ENCODE results near the gene SLC25A34. TPM values are rescaled to one million over a fixed set of nuclear protein-coding genes. Genes with fewer than 3 reads are reported as not detected.

SLC25A34 gene
- total RNA-seq, 1 donor from 2014 or later: 3.0 TPM

DNA sequence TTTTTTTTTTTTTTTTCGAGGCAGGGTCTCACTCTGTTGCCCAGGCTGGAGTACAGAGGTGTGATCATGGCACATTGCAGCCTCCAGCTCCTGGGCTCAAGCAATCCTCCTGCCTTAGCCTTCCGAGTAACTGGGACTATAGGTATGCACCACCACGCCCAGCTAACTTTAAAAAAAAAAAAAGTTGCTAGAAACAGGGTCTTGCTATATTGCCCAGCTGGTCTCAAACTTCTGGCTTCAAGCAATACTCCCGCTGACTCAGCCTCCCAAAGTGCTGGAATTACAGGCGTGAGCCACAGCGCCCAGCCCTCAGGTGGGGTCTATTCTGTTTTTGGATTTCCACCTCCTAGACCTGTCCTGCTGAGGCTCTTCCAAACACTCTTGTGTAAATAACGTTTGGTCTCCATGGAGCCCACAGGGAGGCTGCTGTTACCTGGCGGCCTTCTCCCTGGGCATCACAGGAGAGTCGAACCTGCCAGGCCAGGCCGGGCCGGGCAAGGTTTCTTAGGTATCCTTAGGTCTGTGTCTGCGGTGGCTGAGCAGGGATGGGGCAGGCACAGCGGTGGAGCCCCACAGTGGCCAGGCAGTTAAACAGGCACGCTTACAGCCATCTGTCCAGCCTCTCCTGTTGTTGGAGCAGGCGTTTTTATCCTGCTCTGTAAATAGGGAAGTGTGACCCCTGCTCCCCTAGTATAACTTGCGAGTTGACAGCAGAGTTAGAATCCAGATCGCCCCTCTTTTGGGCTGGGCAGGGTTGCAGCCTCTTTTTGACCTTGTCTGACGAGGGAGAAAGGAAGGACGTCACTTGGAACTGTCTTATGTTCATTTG lies 33.1 kb upstream of the SLC25A34 start:
- DNase-seq (no peak), ATAC-seq (peak; percentile 32)
- Histone ChIP-seq H3K4me1 (peaks cover 69% of the 10 kb centered on the region), H3K36me3 (peaks cover 5% of the 10 kb centered on the region), H3K27ac (peak overlapping the region; percentile 87), H3K4me3 (no peak overlapping the region), H3K27me3 (no peaks in the 10 kb centered on the region), H3K9me3 (no peaks in the 10 kb centered on the region)
- intact Hi-C loops (cut with DNase I): no loop called here
- TF ChIP-seq, protein P1, sequence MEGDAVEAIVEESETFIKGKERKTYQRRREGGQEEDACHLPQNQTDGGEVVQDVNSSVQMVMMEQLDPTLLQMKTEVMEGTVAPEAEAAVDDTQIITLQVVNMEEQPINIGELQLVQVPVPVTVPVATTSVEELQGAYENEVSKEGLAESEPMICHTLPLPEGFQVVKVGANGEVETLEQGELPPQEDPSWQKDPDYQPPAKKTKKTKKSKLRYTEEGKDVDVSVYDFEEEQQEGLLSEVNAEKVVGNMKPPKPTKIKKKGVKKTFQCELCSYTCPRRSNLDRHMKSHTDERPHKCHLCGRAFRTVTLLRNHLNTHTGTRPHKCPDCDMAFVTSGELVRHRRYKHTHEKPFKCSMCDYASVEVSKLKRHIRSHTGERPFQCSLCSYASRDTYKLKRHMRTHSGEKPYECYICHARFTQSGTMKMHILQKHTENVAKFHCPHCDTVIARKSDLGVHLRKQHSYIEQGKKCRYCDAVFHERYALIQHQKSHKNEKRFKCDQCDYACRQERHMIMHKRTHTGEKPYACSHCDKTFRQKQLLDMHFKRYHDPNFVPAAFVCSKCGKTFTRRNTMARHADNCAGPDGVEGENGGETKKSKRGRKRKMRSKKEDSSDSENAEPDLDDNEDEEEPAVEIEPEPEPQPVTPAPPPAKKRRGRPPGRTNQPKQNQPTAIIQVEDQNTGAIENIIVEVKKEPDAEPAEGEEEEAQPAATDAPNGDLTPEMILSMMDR (IDR thresholded peaks at IDR 0.05): peak; percentile 30

DNA sequence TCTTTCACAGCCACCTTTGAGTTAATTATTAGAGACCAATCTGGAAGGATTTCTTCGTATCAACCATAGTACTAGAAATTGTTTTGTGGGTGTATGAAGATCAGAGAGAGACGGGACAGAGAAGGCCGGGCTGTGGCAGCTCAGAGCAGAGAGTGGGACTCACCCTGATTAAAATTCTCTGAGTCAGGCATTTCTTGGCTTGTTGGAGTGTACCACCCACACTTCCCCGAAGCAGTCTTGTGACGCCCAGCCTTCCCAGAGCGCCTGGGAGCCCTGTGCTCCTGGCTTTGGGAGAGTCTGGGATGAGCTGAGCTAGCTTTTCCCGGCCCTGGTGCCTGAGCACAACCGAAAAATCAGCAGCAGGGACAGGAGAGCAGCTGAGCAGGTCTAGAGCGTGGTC lies 32.5 kb upstream of the SLC25A34 start:
- ATAC-seq (peak; percentile 82), DNase-seq (peak; percentile 80)
- TF ChIP-seq, protein P1 (IDR thresholded peaks at IDR 0.05): no peak
- Histone ChIP-seq H3K27ac (peak overlapping the region; percentile 87), H3K27me3 (no peaks in the 10 kb centered on the region), H3K36me3 (peaks cover 5% of the 10 kb centered on the region), H3K4me1 (peaks cover 68% of the 10 kb centered on the region), H3K4me3 (no peak overlapping the region), H3K9me3 (no peaks in the 10 kb centered on the region)
- intact Hi-C loops (cut with DNase I): no loop called here

DNA sequence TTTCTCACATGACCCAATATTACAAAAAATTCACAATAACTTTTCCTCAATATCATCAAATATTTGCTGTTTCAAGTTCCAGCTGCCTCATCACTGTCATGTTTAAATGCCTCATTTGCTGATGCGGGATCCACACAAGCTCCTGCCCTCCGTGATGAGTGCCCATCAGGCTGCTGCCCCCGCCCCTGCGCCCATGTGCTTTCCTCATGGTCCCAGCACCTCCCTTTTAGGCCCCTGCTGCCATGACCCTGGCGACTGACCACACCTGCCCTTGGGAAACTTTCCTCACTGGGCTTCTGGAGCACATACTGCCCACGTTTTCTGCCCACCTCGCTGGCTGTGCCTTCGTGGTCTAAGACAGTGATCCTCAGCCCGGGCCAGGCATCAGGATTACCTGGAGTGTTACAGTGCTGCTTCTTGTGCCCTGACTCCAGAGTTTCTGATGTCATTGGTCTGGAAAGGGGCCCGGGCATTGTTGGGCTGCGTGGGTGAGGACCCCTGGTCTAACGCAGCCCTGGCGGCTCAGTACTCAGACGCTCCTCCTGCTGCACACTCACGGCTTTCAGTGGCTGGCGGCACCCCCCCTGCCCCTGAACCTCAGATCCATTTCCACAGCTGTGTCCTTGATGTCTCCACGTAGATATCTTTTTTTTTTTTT lies 31.4 kb upstream of the SLC25A34 start:
- Histone ChIP-seq H3K36me3 (peaks cover 5% of the 10 kb centered on the region), H3K4me1 (peaks cover 79% of the 10 kb centered on the region), H3K27me3 (no peaks in the 10 kb centered on the region), H3K27ac (peak overlapping the region; percentile 87), H3K9me3 (no peaks in the 10 kb centered on the region), H3K4me3 (no peak overlapping the region)
- DNase-seq (no peak), ATAC-seq (no peak)
- intact Hi-C loops (cut with DNase I): no loop called here
- TF ChIP-seq, protein P1 (IDR thresholded peaks at IDR 0.05): no peak

DNA sequence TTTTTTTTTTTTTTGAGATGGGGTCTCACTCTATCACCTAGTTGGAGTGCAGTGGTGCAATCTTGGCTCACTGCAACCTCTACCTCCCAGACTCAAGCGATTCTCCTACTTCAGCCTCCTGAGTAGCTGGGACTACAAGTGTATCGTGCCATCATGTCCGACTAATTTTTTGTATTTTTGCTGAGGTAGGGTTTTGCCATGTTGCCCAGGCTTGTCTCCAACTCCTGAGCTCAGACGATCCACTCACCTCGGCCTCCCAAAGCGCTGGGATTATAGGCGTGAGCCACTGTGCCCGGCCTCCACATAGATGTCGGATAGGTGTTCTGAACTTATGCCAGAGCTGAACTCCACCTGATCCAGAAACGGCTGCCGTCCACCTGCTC lies 30.9 kb upstream of the SLC25A34 start:
- Histone ChIP-seq H3K27me3 (no peaks in the 10 kb centered on the region), H3K27ac (no peak overlapping the region)
- intact Hi-C loops (cut with DNase I): no loop called here

DNA sequence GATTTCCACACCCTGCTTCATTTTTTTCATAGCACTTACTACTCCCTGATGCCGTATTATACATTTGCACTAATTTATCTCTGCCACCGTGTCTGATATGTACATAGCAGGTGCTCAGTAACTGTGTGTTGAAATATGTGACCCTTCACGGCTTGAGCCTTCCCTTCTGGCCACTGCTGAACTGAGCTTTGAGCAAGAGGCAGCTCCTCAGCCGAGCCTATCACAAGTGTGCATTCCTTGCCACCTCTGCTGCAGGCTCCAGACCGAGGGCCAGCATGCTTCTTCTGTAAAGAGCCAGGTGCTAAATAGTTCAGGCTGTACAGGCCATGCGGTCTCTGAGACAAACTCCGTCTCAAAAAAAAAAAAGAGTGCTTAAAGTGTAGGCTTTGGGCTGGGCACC lies 29.3 kb upstream of the SLC25A34 start:
- Histone ChIP-seq H3K4me3 (no peak overlapping the region), H3K4me1 (peaks cover 63% of the 10 kb centered on the region), H3K9me3 (no peaks in the 10 kb centered on the region), H3K27ac (peak overlapping the region; percentile 47), H3K36me3 (peaks cover 5% of the 10 kb centered on the region), H3K27me3 (no peaks in the 10 kb centered on the region)
- peak; percentile 83 for DNase-seq
- TF ChIP-seq, protein P1 (IDR thresholded peaks at IDR 0.05): no peak
- ATAC-seq: peak; percentile 92
- intact Hi-C loops (cut with DNase I): no loop called here

More for the DNA sequence above, 30.9 kb upstream of the SLC25A34 start:
- TF ChIP-seq, protein P1 (IDR thresholded peaks at IDR 0.05): no peak
- Histone ChIP-seq H3K36me3 (peaks cover 5% of the 10 kb centered on the region), H3K9me3 (no peaks in the 10 kb centered on the region), H3K4me3 (no peak overlapping the region), H3K4me1 (peaks cover 75% of the 10 kb centered on the region)
- no peak for DNase-seq
- no peak for ATAC-seq

Data from upper lobe of right lung (tissue), 1 donor.